G401.6 (cell line): ENCODE data around the gene NETO2.
A peak's percentile ranks its signal among the peaks of the same experiment; 100 is the strongest.
"Not testable (repeated sequence)": the region's sequence is repeated elsewhere in the genome, so short reads cannot be mapped to it uniquely, and the experiment has no call there.

Experiments used
- FAIRE-seq: peaks from 2 replicates; lab custom pipeline; 2012; peaks lifted over from hg19 to GRCh38; lab: Jason Lieb, UNC

NETO2 gene

GRCh38 chr16:47134550-47134949 lies 9.2 kb downstream of the NETO2 start:
- no peak for FAIRE-seq

GRCh38 chr16:47132308-47132707 lies 11.4 kb downstream of the NETO2 start:
- FAIRE-seq = no peak

DNA sequence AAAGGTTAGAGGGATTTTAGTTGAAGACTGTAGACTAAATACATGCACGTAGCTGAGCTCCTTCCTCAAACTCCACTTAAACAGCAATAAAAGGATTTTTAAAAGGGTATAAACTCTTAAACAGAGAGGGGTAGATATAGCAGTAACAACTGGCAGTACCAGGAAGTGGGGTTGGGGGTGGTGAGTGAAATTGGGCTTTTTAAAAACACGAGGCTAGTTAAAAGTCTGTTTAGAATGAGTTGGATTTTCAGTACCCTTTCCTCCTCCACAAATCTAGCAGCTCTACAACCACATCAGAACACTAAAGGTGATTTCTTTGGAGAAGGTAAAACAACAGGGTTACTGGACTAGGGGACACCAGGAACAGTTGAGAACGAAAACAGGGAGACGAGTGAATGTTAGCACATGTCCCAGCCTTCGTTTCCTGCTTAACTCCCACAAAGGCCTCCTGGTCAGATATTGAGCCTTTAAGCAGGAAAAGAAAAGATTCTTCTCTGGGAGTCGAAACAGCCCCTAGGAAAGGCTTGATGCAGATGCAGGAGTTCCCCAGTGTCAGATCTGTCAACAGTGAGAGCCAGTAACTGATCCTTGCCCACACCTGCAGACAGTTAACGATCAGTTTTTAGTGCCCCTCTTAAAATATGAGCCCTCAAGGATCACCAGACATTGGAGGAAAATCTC lies 13.8 kb downstream of the NETO2 start:
- no peak for FAIRE-seq

- FAIRE-seq = no peak
Observed at GRCh38 chr16:47127541-47127940, 16.2 kb downstream of the NETO2 start.

- no peak for FAIRE-seq
Observed at GRCh38 chr16:47125757-47126156, 18.0 kb downstream of the NETO2 start.

DNA sequence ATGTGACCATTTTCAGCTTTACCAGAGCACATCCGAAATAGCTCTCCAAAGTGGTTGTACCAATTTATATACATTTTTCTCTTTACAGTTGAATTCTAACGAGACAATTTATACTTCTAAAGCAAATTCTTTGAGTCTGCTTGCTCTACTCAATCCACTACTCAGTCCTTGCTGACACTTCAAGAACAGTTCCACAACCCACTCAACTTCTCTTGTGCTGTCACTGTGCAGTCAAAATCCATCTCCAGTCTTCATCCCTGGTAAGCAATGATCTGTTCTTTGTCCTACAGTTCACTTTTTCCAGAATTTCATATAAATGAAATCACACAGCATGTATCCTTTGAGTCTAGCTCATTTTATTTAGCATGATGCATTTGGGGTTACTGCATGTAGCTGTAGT lies 30.6 kb downstream of the NETO2 start:
- FAIRE-seq = no peak

- peak; percentile 33 for FAIRE-seq
Observed at GRCh38 chr16:47110939-47111338, 32.8 kb downstream of the NETO2 start.

- no peak for FAIRE-seq
Observed at GRCh38 chr16:47109361-47109760, 34.4 kb downstream of the NETO2 start.

DNA sequence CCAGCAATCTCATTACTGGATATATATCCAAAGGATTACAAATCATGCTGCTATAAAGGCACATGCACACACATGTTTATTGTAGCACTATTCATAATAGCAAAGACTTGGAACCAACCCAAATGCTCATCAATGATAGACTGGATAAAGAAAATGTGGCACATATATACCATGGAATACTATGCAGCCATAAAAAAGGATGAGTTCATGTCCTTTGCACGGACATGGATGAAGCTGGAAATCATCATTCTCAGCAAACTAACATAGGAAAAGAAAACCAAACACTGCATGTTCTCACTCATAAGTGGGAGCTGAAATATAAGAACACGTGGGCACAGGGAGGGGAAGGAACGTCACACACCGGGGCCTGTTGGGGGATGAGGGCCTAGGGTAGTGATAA lies 40.8 kb downstream of the NETO2 start:
- FAIRE-seq = not testable (repeated sequence)

DNA sequence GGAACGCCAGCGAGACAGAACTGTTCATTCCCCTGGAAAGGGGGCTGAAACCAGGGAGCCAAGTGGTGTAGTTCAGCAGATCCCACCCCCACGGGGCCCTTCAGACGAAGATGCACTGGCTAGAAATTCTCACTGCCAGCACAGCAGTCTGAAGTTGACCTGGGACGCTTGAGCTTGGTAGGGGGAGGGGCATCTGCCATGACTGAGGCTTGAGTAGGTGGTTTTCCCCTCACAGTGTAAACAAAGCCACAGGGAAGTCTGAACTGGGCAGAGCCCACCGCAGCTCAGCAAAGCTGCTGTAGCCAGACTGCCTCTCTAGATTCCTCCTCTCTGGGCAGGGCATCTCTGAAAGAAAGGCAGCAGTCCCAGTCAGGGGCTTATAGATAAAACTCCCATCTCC lies 46.6 kb downstream of the NETO2 start:
- not testable (repeated sequence) for FAIRE-seq

DNA sequence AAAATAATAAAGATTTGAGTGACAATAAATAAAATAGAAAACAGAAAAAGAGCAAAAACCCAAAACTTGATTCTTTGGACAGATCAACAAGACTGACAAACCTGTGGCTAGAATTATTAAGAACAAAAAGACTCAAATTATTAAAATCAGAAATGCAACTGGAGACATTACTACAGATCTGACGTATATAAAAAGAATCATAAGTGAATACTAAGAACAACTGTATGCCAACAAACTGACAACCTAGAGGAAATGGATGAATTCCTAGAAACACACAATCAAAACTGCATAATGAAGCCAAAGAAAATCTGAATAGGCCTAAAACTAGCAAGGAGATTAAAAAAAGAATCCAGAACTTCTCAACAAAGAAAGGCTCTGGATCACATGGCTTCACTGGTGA lies 47.4 kb downstream of the NETO2 start:
- no peak for FAIRE-seq

- no peak for FAIRE-seq
Observed at GRCh38 chr16:47084198-47084597, 59.5 kb downstream of the NETO2 start.

GRCh38 chr16:47082099-47082865 lies 61.5 kb downstream of the NETO2 start:
- FAIRE-seq = no peak

GRCh38 chr16:47081115-47081514 lies 62.6 kb downstream of the NETO2 start:
- peak; percentile 80 for FAIRE-seq

GRCh38 chr16:47079860-47080259 lies 63.9 kb downstream of the NETO2 start:
- no peak for FAIRE-seq

- FAIRE-seq = no peak
Observed at GRCh38 chr16:47073223-47074155, 70.3 kb downstream of the NETO2 start.

- FAIRE-seq = no peak
Observed at GRCh38 chr16:47072158-47072557, 71.6 kb downstream of the NETO2 start.

GRCh38 chr16:47069841-47070584 lies 73.7 kb downstream of the NETO2 start:
- FAIRE-seq = no peak

GRCh38 chr16:47069313-47069712 lies 74.4 kb downstream of the NETO2 start:
- no peak for FAIRE-seq

DNA sequence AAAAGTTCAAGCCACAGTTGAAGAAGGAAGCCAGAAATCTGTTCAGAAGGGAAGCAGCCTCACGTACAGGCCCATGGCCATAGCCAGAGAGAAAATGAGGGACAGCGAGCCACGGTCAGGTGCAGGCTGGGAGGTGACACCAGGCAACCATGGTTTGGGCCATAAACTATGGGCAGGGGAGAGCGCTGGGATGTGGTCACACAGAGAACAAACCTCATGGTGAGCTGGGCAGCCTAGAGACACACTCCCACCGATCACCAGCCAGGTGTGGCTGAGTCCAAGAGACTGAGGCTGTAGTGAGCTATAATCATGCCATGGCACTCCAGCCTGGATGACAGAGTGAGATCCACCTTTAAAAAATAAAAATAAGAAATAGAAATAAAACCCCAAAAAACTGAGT lies 76.5 kb downstream of the NETO2 start:
- no peak for FAIRE-seq

GRCh38 chr16:47065766-47066688 lies 77.7 kb downstream of the NETO2 start:
- no peak for FAIRE-seq
